Measurements from ENCODE around the gene PTPRQ.
"Not testable (repeated sequence)": the region's sequence is repeated elsewhere in the genome, so short reads cannot be mapped to it uniquely, and the experiment has no call there.

PTPRQ gene

GRCh38 chr12:80648881-80649280 is 204.8 kb downstream of the PTPRQ start:
- DNase-seq, result no peak

- no peak for DNase-seq
These were observed 211.7 kb downstream of the PTPRQ start for GRCh38 chr12:80655751-80656150.

GRCh38 chr12:80659512-80660063 is 215.6 kb downstream of the PTPRQ start:
- DNase-seq, result no peak

GRCh38 chr12:80662586-80662985 is 218.6 kb downstream of the PTPRQ start:
- DNase-seq, result no peak

GRCh38 chr12:80670214-80670613 is 226.2 kb downstream of the PTPRQ start:
- no peak for DNase-seq

GRCh38 chr12:80676042-80676636 is 232.1 kb downstream of the PTPRQ start:
- not testable (repeated sequence) for DNase-seq

GRCh38 chr12:80676856-80677255 is 232.8 kb downstream of the PTPRQ start:
- DNase-seq, result no peak

GRCh38 chr12:80677994-80678393 is 234.0 kb downstream of the PTPRQ start:
- DNase-seq, result no peak

- DNase-seq, result no peak
These were observed 235.5 kb downstream of the PTPRQ start for GRCh38 chr12:80679346-80680131.

- DNase-seq, result peak; percentile 32
These were observed 237.3 kb downstream of the PTPRQ start for GRCh38 chr12:80681287-80681686.

- no peak for DNase-seq
These were observed 237.8 kb downstream of the PTPRQ start for GRCh38 chr12:80681786-80682185.

GRCh38 chr12:80684077-80684495 is 240.1 kb downstream of the PTPRQ start:
- DNase-seq, result no peak

GRCh38 chr12:80690090-80690489 is 246.1 kb downstream of the PTPRQ start:
- no peak for DNase-seq

- DNase-seq, result no peak
These were observed 246.5 kb downstream of the PTPRQ start for GRCh38 chr12:80690513-80690912.

GRCh38 chr12:80692114-80692513 is 248.1 kb downstream of the PTPRQ start:
- peak; percentile 93 for DNase-seq

GRCh38 chr12:80697270-80697887 is 253.3 kb downstream of the PTPRQ start:
- no peak for DNase-seq

GRCh38 chr12:80698256-80698655 is 254.2 kb downstream of the PTPRQ start:
- no peak for DNase-seq

GRCh38 chr12:80698847-80699542 is 255.0 kb downstream of the PTPRQ start:
- no peak for DNase-seq

GRCh38 chr12:80700327-80700726 is 256.3 kb downstream of the PTPRQ start:
- no peak for DNase-seq

- DNase-seq, result no peak
These were observed 257.4 kb downstream of the PTPRQ start for GRCh38 chr12:80701388-80701787.

GRCh38 chr12:80702889-80703805 is 259.1 kb downstream of the PTPRQ start:
- DNase-seq, result no peak

- no peak for DNase-seq
These were observed 260.4 kb downstream of the PTPRQ start for GRCh38 chr12:80704420-80704819.

Data from DMS 273 treated with DMSO at 0.1 percent for 48 hours (cell line).